ENCODE measurements around the gene ACAD8.

The ACAD8 gene

DNA sequence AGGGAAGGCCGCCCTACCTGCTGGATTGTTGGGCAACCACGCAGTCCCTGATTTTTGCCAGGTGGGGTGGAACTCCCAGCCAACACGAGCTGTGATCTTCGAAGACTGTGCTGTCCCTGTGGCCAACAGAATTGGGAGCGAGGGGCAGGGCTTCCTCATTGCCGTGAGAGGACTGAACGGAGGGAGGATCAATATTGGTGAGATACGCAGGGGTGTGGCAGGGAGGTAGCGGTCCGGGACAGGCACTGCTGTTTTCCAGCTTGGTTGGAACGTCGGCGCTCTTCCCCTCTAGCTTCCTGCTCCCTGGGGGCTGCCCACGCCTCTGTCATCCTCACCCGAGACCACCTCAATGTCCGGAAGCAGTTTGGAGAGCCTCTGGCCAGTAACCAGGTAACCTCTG is 7.6 kb downstream of the ACAD8 start:
- no peaks in the 10 kb centered on the region for H3K79me2 ChIP-seq (ENCODE audit: insufficient read depth, low read length)
- no peak overlapping the region for H2AFZ ChIP-seq (ENCODE audit: low read depth, low read length, severe bottlenecking)
- TF ChIP-seq, protein P1, sequence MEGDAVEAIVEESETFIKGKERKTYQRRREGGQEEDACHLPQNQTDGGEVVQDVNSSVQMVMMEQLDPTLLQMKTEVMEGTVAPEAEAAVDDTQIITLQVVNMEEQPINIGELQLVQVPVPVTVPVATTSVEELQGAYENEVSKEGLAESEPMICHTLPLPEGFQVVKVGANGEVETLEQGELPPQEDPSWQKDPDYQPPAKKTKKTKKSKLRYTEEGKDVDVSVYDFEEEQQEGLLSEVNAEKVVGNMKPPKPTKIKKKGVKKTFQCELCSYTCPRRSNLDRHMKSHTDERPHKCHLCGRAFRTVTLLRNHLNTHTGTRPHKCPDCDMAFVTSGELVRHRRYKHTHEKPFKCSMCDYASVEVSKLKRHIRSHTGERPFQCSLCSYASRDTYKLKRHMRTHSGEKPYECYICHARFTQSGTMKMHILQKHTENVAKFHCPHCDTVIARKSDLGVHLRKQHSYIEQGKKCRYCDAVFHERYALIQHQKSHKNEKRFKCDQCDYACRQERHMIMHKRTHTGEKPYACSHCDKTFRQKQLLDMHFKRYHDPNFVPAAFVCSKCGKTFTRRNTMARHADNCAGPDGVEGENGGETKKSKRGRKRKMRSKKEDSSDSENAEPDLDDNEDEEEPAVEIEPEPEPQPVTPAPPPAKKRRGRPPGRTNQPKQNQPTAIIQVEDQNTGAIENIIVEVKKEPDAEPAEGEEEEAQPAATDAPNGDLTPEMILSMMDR (IDR thresholded peaks at IDR 0.05; ENCODE audit: insufficient read depth, low read length, poor library complexity, severe bottlenecking) = no peak
- no peak for TF ChIP-seq EZH2phosphoT487 (conservative IDR thresholded peaks at IDR 0.05; ENCODE audit: low read length)
- no peaks in the 10 kb centered on the region for H3K9me3 ChIP-seq (ENCODE audit: insufficient read depth, low read length)
- H3K36me3 ChIP-seq (ENCODE audit: low read length) = no peaks in the 10 kb centered on the region
- no peak overlapping the region for H3K4me3 ChIP-seq (ENCODE audit: insufficient read depth, low read length, poor library complexity, severe bottlenecking)
- no peaks in the 10 kb centered on the region for H4K20me1 ChIP-seq (ENCODE audit: low read depth, low read length)
- no peaks in the 10 kb centered on the region for H3K27me3 ChIP-seq (ENCODE audit: low read length)
- H3K9ac ChIP-seq (ENCODE audit: low read length) = no peak overlapping the region
- H3K27ac ChIP-seq (ENCODE audit: low read depth, low read length) = no peak overlapping the region
- no peaks in the 10 kb centered on the region for H3K9me2 ChIP-seq (replicated peaks; ENCODE audit: insufficient read depth, low read length)
- H3K4me2 ChIP-seq (ENCODE audit: low read depth, low read length, poor library complexity, severe bottlenecking) = no peak overlapping the region
- no peaks in the 10 kb centered on the region for H3F3A ChIP-seq (ENCODE audit: insufficient read depth)

DNA sequence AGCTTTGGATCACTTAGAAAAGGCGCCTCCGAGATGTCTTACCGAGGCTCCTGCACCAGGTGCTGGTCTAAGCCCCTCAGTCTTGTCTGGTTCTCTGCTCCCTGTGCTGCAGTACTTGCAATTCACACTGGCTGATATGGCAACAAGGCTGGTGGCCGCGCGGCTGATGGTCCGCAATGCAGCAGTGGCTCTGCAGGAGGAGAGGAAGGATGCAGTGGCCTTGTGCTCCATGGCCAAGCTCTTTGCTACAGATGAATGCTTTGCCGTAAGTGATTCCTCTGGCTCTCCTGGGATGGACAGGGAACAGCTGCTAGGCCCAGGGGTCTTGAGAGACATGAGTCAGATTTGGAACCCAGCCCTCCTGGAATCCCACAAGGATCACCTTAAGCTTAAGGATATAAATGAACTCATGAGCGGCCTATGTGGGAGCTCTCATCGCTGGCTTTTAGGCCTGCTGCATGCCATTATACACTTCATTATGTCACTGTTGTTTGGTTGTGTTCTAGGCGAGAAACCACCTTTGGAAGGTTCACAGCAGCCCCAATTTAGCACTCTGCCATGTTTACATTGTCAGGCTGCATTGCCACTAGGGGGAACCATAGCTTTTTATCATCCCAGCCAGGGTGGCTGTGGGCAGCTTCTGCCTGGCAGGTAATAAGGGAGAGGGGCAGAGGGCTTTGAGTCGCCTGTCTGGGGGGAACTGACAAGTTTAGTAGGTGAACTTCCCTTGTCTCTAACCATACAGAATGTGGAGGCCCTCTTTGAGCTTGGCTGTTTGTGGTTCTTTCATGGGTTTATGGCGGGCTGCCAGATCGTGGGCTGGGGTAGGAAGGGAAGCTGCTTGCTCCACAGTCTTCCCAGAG is 8.5 kb downstream of the ACAD8 start:
- Histone ChIP-seq H3F3A (ENCODE audit: insufficient read depth) (no peaks in the 10 kb centered on the region), H3K9ac (ENCODE audit: low read length) (no peak overlapping the region), H3K4me2 (ENCODE audit: low read depth, low read length, poor library complexity, severe bottlenecking) (no peak overlapping the region), H3K9me3 (ENCODE audit: insufficient read depth, low read length) (no peaks in the 10 kb centered on the region), H3K79me2 (ENCODE audit: insufficient read depth, low read length) (no peaks in the 10 kb centered on the region), H4K20me1 (ENCODE audit: low read depth, low read length) (no peaks in the 10 kb centered on the region), H2AFZ (ENCODE audit: low read depth, low read length, severe bottlenecking) (no peak overlapping the region), H3K27ac (ENCODE audit: low read depth, low read length) (no peak overlapping the region), H3K36me3 (ENCODE audit: low read length) (no peaks in the 10 kb centered on the region), H3K4me3 (ENCODE audit: insufficient read depth, low read length, poor library complexity, severe bottlenecking) (no peak overlapping the region), H3K27me3 (ENCODE audit: low read length) (no peaks in the 10 kb centered on the region), H3K9me2 (replicated peaks; ENCODE audit: insufficient read depth, low read length) (no peaks in the 10 kb centered on the region)
- no peak for TF ChIP-seq EZH2phosphoT487 (conservative IDR thresholded peaks at IDR 0.05; ENCODE audit: low read length)
- TF ChIP-seq, protein P1 (IDR thresholded peaks at IDR 0.05; ENCODE audit: insufficient read depth, low read length, poor library complexity, severe bottlenecking) = no peak

DNA sequence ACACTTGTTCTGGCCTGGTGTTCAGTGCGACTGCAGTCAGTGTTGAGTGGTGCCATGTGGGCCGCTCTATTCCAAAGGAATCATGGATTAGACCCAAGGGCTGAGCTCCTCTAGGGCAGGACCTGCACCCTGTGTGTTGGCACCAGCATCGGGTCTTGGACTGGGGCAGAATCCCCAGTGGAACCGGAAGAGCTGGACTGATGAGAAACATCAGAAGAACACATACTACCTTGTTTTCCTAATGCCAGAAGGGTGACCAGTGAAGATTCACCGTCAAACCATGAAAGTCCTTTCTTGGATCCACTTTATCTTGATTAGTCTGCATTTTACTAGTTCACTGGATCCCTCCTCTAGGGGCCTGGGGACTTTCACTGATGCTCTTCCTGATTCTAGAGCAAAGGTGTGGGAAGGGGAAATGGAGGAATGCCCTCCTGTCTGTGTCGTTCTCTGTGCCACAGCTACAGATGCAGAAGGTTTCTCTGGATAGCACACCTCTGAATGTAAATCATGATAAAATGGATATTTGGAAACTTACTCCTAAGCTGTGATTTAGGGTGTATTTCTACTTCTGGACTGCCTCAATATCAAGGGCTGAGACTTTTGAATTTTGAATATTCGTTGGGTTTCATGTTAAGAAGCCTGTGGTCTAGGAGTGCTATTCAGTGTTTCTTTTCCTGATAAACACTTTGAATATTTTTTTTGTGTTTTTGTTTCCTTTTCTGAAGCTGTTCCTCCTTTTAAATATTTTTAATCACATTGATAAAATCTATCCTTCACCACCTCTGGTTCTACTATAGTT is 11.8 kb downstream of the ACAD8 start:
- Histone ChIP-seq H3K79me2 (ENCODE audit: insufficient read depth, low read length) (no peaks in the 10 kb centered on the region), H3K4me2 (ENCODE audit: low read depth, low read length, poor library complexity, severe bottlenecking) (no peak overlapping the region), H3K4me3 (ENCODE audit: insufficient read depth, low read length, poor library complexity, severe bottlenecking) (no peak overlapping the region), H3F3A (ENCODE audit: insufficient read depth) (no peaks in the 10 kb centered on the region), H3K36me3 (ENCODE audit: low read length) (no peaks in the 10 kb centered on the region), H3K27ac (ENCODE audit: low read depth, low read length) (no peak overlapping the region), H3K9me2 (replicated peaks; ENCODE audit: insufficient read depth, low read length) (no peaks in the 10 kb centered on the region), H4K20me1 (ENCODE audit: low read depth, low read length) (no peaks in the 10 kb centered on the region), H3K9ac (ENCODE audit: low read length) (no peak overlapping the region), H3K9me3 (ENCODE audit: insufficient read depth, low read length) (no peaks in the 10 kb centered on the region), H2AFZ (ENCODE audit: low read depth, low read length, severe bottlenecking) (no peak overlapping the region), H3K27me3 (ENCODE audit: low read length) (no peaks in the 10 kb centered on the region)
- TF ChIP-seq, protein P1 (IDR thresholded peaks at IDR 0.05; ENCODE audit: insufficient read depth, low read length, poor library complexity, severe bottlenecking) = no peak
- TF ChIP-seq EZH2phosphoT487 (conservative IDR thresholded peaks at IDR 0.05; ENCODE audit: low read length) = no peak
